Choroid plexus epithelial cell (primary cell): Measurements from ENCODE around the gene SH2B3.

ENCODE experiments used
- DNase-seq: peaks from one replicate; pipeline ENCODE4 v3.0.0-alpha.2; 2010; ENCODE audit warnings: low read depth
- H3K4me3 ChIP-seq: 2 replicates; pipeline ENCODE4 v1.5.1; 2011; ENCODE audit warnings: low read depth, mild to moderate bottlenecking, control low read depth, low read length, moderate library complexity
- TF ChIP-seq, protein P1 (sequence below): conservative IDR thresholded peaks from 2 replicates; pipeline ENCODE4 v1.5.1; 2011; ENCODE audit warnings: low read depth, mild to moderate bottlenecking, control low read depth, inconsistent platforms, low read length, moderate library complexity

Gene SH2B3

DNA sequence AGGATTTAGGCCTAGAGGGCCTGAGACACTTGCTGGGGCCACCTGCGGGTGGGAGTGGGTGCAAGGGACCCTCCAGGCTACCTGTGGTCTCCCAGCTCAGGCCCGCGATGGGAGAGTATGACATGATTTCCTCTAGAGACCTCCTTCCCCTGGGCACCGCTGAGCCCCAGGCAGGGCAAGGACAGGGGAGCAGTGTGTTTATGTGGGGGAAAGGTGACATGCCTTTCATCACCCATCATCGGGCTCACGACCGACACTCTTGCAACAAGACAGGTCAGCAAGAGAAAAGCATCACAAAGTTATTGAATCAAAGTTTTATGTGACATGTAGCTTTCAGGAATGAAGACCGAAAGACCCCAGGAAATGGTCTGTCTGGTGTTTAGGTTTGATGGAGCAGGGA lies 19.9 kb downstream of the SH2B3 start:
- no peak overlapping the region for H3K4me3 ChIP-seq
- TF ChIP-seq, protein P1, sequence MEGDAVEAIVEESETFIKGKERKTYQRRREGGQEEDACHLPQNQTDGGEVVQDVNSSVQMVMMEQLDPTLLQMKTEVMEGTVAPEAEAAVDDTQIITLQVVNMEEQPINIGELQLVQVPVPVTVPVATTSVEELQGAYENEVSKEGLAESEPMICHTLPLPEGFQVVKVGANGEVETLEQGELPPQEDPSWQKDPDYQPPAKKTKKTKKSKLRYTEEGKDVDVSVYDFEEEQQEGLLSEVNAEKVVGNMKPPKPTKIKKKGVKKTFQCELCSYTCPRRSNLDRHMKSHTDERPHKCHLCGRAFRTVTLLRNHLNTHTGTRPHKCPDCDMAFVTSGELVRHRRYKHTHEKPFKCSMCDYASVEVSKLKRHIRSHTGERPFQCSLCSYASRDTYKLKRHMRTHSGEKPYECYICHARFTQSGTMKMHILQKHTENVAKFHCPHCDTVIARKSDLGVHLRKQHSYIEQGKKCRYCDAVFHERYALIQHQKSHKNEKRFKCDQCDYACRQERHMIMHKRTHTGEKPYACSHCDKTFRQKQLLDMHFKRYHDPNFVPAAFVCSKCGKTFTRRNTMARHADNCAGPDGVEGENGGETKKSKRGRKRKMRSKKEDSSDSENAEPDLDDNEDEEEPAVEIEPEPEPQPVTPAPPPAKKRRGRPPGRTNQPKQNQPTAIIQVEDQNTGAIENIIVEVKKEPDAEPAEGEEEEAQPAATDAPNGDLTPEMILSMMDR, result no peak
- peak; percentile 45 for DNase-seq

DNA sequence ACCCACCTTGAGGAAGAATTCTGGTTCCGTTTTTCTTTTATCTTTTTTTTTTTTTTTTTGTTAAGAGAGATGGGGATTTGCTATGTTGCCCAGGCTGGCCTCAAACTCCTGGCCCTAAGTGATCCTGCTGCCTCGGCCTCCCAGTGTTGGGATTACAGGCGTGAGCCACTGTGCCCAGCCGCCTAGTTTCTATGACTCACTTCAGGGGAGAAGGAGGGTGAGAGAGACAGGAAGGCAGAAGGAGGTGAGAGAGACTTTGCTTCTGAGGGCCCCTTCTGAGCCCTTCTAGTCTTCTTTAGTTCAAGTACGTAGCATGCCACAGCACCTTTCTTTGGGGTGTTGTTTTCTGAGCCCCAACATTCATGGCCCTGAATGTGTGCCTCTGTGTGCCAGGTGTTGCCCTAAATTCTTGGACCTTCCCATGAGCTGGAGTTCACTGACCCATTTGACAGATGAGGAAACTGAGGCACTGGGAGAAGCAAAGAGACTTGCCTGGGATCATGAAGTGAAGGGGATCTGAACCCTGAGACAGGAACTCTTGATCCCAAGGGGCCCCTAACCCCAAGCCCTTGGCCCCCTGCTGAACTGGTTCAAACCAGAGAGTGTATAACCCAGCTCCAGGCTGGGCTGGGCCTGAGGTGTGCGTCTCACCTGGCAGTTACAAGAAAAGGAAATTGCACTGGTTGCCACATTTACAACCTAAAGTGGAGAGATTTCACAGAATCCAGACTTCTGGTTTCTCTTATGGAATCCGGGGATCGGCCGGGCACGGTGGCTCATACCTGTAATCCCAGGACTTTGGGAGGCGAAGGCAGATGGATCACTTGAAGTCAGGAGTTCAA lies 20.8 kb downstream of the SH2B3 start:
- H3K4me3 ChIP-seq, result no peak overlapping the region
- TF ChIP-seq, protein P1, result no peak
- DNase-seq, result peak; percentile 58

DNA sequence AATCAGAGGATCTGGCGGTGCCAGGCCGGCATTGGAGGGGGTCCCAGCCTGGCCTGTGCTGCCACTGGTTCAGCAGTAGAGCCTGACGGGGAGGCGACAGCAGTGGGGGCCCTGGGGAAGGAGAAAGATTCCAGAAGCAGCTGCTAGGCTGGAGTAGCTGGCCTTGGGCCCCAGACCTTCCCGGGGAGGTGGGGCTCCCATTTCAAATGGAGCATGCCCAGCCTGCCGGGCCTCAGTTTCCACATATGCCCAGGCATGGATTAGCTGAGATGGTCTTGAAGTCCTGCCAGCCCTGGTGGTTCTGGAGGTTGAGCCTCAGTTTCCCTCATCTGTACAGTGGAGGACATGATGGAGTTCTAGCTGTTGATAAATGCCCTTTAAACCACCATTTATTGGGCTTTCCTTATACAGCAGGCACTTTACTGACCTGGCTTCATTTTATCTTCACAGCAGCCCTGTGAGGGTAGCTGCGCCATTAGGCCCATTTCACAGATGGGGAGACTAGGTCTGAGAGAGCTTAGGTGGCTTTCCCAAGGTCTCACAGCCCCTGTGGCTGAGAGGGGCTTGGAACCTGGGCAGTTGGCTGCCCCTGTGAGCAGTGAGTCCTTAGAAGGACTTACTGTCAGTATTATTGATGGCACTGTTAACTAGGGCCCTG lies 21.8 kb downstream of the SH2B3 start:
- DNase-seq, result no peak
- TF ChIP-seq, protein P1, result no peak
- H3K4me3 ChIP-seq, result no peak overlapping the region

DNA sequence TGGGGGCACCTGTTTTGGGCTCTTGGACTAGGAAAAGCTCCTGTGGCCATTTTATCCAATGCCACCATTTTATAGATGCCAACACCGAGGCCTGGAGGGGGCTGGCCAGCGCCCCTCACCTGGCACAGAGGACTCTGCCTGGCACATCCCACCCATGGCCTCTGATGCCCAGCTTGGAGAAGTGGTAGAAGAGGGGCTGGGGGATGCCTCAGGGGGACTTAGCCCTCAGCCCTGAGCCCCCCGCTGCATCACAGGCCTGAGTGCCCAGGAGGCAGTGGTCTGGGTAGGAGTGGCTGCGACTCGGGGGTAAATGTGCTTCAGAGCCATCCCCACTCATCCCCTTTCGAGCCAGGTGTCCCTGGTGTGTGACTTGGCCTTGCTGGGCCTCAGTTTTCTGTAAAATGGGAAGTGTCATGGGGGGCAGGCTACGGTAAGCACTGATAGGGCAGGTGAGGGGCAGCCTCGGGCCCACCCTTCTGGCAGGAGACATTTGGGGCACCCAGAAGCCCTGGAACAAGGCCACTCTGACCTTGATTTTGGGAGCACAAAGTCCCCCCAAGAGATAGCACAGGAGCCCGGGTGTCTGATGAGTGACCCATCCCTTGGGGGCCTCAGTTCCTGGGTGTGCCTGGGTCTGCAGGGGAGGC lies 22.5 kb downstream of the SH2B3 start:
- TF ChIP-seq, protein P1, result no peak
- no peak for DNase-seq
- no peak overlapping the region for H3K4me3 ChIP-seq

DNA sequence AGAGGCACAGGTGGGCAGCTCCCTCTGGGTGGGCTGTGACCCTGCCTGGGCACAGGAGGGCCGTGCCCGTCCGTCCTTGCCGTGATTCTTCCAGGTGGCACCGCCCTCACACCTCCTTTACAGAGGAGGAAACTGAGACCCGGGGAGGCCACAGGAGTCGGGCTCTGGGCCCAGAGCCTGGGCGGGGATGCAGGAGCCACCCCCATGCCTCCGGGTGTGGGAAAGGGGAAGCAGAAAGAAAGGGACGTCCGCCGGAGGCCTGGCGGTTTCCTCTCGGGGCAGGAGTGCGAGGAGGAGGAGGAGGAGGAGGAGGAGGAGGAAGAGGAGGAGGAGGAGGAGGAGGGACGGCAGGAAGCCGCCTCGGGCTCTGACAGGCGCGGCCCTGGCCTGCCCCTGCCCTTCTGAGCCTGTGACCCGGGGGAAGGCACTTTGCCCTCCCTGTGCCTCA lies 23.0 kb downstream of the SH2B3 start:
- H3K4me3 ChIP-seq, result no peak overlapping the region
- TF ChIP-seq, protein P1, result no peak
- DNase-seq, result no peak

DNA sequence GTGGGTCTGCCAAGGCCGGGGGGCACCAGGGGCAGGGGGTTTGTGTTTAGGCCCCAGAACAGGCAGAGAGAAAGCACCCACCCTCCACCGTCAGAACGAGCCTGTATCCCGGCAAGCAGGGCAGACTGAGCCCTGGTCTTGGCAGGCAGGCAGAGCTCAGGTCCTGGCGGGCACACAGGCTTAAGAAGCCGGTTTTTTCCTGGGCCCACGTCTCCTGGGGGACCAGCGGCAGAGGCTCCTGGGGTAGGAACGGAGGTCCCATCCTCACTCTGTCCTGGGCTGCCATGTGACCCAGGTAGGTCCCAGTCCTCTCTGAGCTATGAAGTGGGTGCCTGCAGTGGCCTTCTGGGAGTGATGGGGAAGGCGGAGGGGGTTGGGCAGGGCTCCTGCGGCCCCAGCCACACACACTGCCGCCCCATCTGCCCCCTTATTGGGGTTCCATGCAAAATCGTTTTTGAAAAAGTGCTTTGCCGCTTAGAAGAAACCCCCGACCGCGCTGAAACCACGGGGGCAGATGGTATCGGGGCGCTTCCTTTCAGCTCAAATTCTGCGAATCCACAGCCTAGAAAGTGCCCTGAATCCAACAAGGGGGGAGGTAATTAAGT lies 24.2 kb downstream of the SH2B3 start:
- no peak for DNase-seq
- H3K4me3 ChIP-seq, result no peak overlapping the region
- TF ChIP-seq, protein P1, result no peak
